Measurements from ENCODE around the gene LYST.

DNA sequence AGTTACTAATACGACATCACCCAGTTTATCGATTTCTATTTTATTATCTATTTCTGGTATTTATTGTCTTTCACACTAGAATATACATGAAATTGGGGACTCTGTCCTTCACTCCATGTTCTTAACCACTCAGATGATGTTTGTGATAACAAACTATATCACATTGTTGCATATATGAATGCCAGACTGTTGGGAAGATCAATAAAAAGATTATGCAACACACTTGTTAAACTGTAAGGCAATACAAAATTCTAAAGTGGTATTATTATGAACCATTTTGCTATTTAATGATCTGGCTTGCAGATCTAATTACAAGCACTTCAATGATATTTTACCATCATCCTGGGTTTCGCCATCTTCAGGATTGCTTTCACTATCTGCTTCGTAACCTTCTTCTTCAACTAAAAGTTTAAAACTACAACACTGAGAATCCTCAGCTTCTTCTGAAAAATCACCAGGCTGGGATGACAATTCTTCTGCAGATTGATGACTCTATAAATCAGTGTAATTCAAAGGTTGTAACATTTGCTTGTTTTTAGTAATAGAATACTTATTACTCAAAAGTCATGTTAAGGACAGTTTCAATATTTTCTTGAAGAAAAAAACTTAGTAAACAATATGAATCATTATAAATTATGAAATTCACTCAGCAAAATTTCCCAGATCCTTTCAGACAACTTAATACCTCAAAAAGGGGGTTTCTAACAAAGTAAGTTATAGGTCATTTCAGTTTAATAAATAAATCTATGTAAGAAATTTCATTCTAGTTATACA is 63.9 kb downstream of the LYST start:
- TF ChIP-seq POLR2AphosphoS5 (IDR thresholded peaks at IDR 0.05; ENCODE audit: low read depth, low read length) (no peak), TAF1 (IDR thresholded peaks at IDR 0.05; ENCODE audit: borderline replicate concordance, insufficient read depth, low read length) (no peak)
- TF ChIP-seq, protein P1, sequence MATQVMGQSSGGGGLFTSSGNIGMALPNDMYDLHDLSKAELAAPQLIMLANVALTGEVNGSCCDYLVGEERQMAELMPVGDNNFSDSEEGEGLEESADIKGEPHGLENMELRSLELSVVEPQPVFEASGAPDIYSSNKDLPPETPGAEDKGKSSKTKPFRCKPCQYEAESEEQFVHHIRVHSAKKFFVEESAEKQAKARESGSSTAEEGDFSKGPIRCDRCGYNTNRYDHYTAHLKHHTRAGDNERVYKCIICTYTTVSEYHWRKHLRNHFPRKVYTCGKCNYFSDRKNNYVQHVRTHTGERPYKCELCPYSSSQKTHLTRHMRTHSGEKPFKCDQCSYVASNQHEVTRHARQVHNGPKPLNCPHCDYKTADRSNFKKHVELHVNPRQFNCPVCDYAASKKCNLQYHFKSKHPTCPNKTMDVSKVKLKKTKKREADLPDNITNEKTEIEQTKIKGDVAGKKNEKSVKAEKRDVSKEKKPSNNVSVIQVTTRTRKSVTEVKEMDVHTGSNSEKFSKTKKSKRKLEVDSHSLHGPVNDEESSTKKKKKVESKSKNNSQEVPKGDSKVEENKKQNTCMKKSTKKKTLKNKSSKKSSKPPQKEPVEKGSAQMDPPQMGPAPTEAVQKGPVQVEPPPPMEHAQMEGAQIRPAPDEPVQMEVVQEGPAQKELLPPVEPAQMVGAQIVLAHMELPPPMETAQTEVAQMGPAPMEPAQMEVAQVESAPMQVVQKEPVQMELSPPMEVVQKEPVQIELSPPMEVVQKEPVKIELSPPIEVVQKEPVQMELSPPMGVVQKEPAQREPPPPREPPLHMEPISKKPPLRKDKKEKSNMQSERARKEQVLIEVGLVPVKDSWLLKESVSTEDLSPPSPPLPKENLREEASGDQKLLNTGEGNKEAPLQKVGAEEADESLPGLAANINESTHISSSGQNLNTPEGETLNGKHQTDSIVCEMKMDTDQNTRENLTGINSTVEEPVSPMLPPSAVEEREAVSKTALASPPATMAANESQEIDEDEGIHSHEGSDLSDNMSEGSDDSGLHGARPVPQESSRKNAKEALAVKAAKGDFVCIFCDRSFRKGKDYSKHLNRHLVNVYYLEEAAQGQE (IDR thresholded peaks at IDR 0.05; ENCODE audit: insufficient read depth in 1 of 2, low read depth in 2 of 2, low read length in 2 of 2), result no peak

Data from PFSK-1 (cell line).